ENCODE data around the gene TRIM46. TPM values are rescaled to one million over a fixed set of nuclear protein-coding genes. Genes with fewer than 3 reads are reported as not detected.

Gene TRIM46, protein sequence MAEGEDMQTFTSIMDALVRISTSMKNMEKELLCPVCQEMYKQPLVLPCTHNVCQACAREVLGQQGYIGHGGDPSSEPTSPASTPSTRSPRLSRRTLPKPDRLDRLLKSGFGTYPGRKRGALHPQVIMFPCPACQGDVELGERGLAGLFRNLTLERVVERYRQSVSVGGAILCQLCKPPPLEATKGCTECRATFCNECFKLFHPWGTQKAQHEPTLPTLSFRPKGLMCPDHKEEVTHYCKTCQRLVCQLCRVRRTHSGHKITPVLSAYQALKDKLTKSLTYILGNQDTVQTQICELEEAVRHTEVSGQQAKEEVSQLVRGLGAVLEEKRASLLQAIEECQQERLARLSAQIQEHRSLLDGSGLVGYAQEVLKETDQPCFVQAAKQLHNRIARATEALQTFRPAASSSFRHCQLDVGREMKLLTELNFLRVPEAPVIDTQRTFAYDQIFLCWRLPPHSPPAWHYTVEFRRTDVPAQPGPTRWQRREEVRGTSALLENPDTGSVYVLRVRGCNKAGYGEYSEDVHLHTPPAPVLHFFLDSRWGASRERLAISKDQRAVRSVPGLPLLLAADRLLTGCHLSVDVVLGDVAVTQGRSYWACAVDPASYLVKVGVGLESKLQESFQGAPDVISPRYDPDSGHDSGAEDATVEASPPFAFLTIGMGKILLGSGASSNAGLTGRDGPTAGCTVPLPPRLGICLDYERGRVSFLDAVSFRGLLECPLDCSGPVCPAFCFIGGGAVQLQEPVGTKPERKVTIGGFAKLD
- total RNA-seq (2013): 0.04 TPM
- polyA plus RNA-seq: under 1 TPM in 1 of 3 donors, not detected in 2; 0.13 TPM
- polyA minus RNA-seq: 0.14 TPM in 1 of 2 replicates, not detected in the other
- total RNA-seq: 0 to 3.1 (median 0.08) reads per million in 11 experiments

DNA sequence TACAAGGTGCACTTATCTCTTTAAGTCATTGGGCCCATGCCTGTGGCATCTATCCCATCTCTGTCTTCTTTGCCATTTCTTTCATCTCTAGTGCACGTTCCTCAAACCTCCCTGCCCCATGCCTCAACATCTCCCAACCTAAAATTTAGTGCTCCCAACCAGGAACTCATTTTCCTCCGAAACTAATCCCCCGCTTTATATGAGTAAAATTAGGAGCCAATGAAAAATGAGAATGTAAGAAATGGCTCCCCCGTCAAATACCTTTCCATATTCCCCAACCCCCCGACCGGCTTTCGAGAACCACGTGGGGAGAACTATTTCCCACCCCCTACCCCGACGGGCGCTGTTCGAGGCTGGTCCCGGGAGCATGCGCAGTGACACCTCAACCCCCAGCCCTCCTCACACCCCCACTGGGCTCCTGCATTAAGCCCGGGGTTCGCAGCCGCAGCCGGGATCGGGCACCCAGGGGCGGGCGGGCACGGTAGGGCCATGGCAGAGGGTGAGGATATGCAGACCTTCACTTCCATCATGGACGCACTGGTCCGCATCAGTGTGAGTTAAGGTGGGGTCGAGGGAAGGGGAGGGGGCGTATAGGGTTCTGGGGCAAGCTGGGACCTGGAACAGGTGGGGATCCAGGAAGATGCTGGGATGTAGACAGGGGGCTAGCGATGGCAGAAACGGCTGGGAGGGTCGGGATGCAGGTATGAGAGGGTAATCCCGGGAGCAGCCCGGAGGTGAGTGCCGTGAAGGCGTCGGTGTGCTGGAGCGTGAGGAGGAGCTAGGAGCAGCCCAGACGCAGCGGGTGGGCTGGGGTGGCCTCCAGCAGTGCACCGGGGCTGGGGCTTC is at the start of gene TRIM46:
TSS of gene TRIM46 (plus strand) at position 372 of the 846 bp plus-strand sequence. CDS start at position 490, 118 bp downstream.
- peak within 1 kb of the TSS; percentile 86 for H3K4me2 ChIP-seq (replicated peaks; ENCODE audit: extremely low read depth, low read length, poor library complexity, severe bottlenecking)
- peaks cover 21% of the 10 kb centered on the region for H3K79me2 ChIP-seq (ENCODE audit: insufficient read depth, low read length)
- WGBS (ENCODE audit: insufficient coverage): under 1% methylated on average over 20 of the region's 38 CpGs
- H3K27me3 ChIP-seq (ENCODE audit: control insufficient read depth in 2 of 2, insufficient read depth in 2 of 2, low read length in 2 of 2): no peaks in the 10 kb centered on the region
- peak within 1 kb of the TSS; percentile 93 to 96 for H3K4me3 Mint-ChIP-seq
- H4K20me1 ChIP-seq (ENCODE audit: insufficient read depth, low read length): no peaks in the 10 kb centered on the region
- peak within 1 kb of the TSS; percentile 84 for H3K9ac ChIP-seq (ENCODE audit: insufficient read depth, low read length, poor library complexity, severe bottlenecking)
- peaks cover 19 to 27% of the 10 kb centered on the region in 2 donors for H3K36me3 Mint-ChIP-seq
- TF ChIP-seq, protein P1, sequence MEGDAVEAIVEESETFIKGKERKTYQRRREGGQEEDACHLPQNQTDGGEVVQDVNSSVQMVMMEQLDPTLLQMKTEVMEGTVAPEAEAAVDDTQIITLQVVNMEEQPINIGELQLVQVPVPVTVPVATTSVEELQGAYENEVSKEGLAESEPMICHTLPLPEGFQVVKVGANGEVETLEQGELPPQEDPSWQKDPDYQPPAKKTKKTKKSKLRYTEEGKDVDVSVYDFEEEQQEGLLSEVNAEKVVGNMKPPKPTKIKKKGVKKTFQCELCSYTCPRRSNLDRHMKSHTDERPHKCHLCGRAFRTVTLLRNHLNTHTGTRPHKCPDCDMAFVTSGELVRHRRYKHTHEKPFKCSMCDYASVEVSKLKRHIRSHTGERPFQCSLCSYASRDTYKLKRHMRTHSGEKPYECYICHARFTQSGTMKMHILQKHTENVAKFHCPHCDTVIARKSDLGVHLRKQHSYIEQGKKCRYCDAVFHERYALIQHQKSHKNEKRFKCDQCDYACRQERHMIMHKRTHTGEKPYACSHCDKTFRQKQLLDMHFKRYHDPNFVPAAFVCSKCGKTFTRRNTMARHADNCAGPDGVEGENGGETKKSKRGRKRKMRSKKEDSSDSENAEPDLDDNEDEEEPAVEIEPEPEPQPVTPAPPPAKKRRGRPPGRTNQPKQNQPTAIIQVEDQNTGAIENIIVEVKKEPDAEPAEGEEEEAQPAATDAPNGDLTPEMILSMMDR (IDR thresholded peaks at IDR 0.05): peak; percentile 67
- peak in 1 of 3 donors; percentile 17 for DNase-seq
- H3K4me1 Mint-ChIP-seq: peaks cover 38% of the 10 kb centered on the region
- H2AFZ ChIP-seq (ENCODE audit: insufficient read depth, low read depth, low read length, poor library complexity, severe bottlenecking): peak within 1 kb of the TSS; percentile 96
- peak within 1 kb of the TSS; percentile 69 to 90 for H3K27ac ChIP-seq (ENCODE audit: low read depth in 1 of 2, low read length in 2 of 2)
- peak within 1 kb of the TSS; percentile 70 to 95 (median 91) for H3K4me3 ChIP-seq (replicated peaks in 1 of 3; ENCODE audit: low read depth in 2 of 3, low read length in 3 of 3)
- H3K36me3 ChIP-seq (replicated peaks in 1 of 2; ENCODE audit: control insufficient read depth in 1 of 2, insufficient read depth in 2 of 2, low read length in 2 of 2): peaks cover 14 to 19% of the 10 kb centered on the region in 2 donors
- peaks cover 4 to 22% (median 21%) of the 10 kb centered on the region in 3 donors for H3K27me3 Mint-ChIP-seq (ENCODE audit: low read depth in 3 of 3)
- peaks cover 36 to 44% of the 10 kb centered on the region in 2 donors for H3K4me1 ChIP-seq (ENCODE audit: control insufficient read depth in 1 of 2, insufficient read depth in 2 of 2, low read length in 2 of 2)
- no peaks in the 10 kb centered on the region for H3K9me3 Mint-ChIP-seq
- intact Hi-C loops (cut with micrococcal nuclease): loop anchor here in 1 of 2 donors (5.0 kb wide), 1 partner anchor 36 kb away; the partner anchor contains the start of gene SLC50A1
- H3K9me3 ChIP-seq (replicated peaks in 1 of 2; ENCODE audit: control insufficient read depth in 1 of 2, insufficient read depth in 1 of 2, low read length in 2 of 2): no peaks in the 10 kb centered on the region
- H3K27ac Mint-ChIP-seq: peak within 1 kb of the TSS; percentile 84 to 96 (median 93)

Data from CD14-positive monocyte (primary cell).